BE2C (cell line): ENCODE results near the gene SLC4A5.

Experiments used
- DNase-seq: peaks from one replicate; pipeline ENCODE4 v3.0.0-alpha.2; 2020
- H3K27me3 ChIP-seq: fragments of 250-450 bp; sonication (Bioruptor Pico); 2 replicates; pipeline ENCODE4 v1.5.1; 2020; ENCODE audit warnings: mild to moderate bottlenecking
- H3K36me3 ChIP-seq: fragments of 250-450 bp; sonication (Bioruptor Pico); 2 replicates; pipeline ENCODE4 v1.5.1; 2020; ENCODE audit warnings: mild to moderate bottlenecking
- H3K4me1 ChIP-seq: fragments of 250-450 bp; sonication (Bioruptor Pico); 2 replicates; pipeline ENCODE4 v1.5.1; 2020
- H3K4me3 ChIP-seq: 2 replicates; pipeline ENCODE4 v1.5.1; 2011; ENCODE audit warnings: low read depth, low read length
- H3K9me3 ChIP-seq: fragments of 250-450 bp; sonication (Bioruptor Pico); 2 replicates; pipeline ENCODE4 v1.5.1; 2020
- TF ChIP-seq, protein P1 (sequence below): IDR thresholded peaks from 2 replicates; pipeline ENCODE4 v1.5.1; 2012; ENCODE audit warnings: mild to moderate bottlenecking, low read depth, low read length

SLC4A5 gene

DNA sequence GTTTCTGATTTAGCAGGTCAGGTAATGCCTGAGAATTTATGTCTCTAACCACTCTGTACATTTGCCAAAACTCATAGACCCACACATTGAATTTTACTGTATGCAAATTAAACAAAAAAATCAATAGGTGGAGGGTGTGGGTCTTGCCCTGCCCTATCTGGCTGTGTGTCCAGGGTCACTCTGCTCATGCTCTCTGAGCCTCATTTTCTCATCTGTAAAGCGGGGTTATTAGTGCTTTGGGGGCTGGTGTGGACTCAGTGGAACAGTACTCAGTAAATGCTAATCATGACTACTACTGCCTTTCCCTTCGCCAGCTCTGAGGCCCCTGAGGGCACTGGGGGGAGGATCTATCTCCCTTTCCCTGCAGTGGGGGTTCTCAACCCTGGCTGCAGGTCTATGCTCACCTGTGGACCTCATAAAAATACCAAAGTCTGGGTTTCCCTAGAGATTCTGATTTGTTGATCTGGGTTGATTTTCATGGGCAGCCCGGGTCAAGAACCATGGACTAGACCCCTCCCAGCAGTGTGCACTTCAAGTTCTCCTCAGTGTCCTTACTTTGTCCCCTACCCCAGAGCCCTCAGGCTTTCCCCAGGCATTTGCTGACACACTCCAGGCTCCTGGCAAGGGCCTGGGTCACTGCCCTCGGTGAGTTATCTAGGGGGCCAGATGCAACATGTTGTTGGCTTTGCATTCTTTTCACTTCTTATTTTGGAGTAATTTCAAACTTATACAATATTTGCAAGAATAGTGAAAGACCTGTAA, 117.3 kb downstream of the SLC4A5 start:
- H3K36me3 ChIP-seq: no peaks in the 10 kb centered on the region
- no peak for DNase-seq
- H3K9me3 ChIP-seq: no peaks in the 10 kb centered on the region
- H3K27me3 ChIP-seq: no peaks in the 10 kb centered on the region
- no peaks in the 10 kb centered on the region for H3K4me1 ChIP-seq
- TF ChIP-seq, protein P1, sequence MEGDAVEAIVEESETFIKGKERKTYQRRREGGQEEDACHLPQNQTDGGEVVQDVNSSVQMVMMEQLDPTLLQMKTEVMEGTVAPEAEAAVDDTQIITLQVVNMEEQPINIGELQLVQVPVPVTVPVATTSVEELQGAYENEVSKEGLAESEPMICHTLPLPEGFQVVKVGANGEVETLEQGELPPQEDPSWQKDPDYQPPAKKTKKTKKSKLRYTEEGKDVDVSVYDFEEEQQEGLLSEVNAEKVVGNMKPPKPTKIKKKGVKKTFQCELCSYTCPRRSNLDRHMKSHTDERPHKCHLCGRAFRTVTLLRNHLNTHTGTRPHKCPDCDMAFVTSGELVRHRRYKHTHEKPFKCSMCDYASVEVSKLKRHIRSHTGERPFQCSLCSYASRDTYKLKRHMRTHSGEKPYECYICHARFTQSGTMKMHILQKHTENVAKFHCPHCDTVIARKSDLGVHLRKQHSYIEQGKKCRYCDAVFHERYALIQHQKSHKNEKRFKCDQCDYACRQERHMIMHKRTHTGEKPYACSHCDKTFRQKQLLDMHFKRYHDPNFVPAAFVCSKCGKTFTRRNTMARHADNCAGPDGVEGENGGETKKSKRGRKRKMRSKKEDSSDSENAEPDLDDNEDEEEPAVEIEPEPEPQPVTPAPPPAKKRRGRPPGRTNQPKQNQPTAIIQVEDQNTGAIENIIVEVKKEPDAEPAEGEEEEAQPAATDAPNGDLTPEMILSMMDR: no peak
- H3K4me3 ChIP-seq: no peak overlapping the region

GRCh38 chr2:74223941-74224770, 119.1 kb downstream of the SLC4A5 start:
- TF ChIP-seq, protein P1: no peak
- Histone ChIP-seq H3K36me3 (no peaks in the 10 kb centered on the region), H3K27me3 (no peaks in the 10 kb centered on the region), H3K4me1 (no peaks in the 10 kb centered on the region), H3K4me3 (no peak overlapping the region), H3K9me3 (no peaks in the 10 kb centered on the region)
- DNase-seq: no peak

DNA sequence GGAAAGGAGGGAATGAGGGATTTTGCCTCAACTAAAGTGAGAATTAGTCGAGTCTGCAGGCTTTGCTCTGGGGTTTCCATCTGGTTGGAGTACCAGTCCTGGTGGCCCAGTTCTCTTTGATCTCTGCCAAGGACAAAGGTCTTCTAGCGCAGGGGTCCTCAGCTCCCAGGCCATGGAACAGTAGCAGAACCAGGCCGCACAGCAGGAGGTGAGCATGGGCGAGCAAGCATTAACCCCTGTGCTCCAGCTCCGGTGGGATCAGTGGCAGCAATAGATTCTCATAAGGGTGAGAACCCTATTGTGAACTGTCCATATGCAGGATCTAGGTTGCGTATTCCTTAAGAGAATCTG, 120.9 kb downstream of the SLC4A5 start:
- H3K27me3 ChIP-seq: no peaks in the 10 kb centered on the region
- no peak overlapping the region for H3K4me3 ChIP-seq
- DNase-seq: no peak
- H3K9me3 ChIP-seq: no peaks in the 10 kb centered on the region
- no peaks in the 10 kb centered on the region for H3K4me1 ChIP-seq
- TF ChIP-seq, protein P1: no peak
- H3K36me3 ChIP-seq: peaks cover 7% of the 10 kb centered on the region; the same call in 1 of the 2 replicates

- H3K9me3 ChIP-seq: no peaks in the 10 kb centered on the region
- TF ChIP-seq, protein P1: no peak
- no peaks in the 10 kb centered on the region for H3K4me1 ChIP-seq
- peaks cover 7% of the 10 kb centered on the region; the same call in 1 of the 2 replicates for H3K36me3 ChIP-seq
- H3K27me3 ChIP-seq: no peaks in the 10 kb centered on the region
- DNase-seq: no peak
- H3K4me3 ChIP-seq: no peak overlapping the region
Observed at GRCh38 chr2:74221604-74222299, 121.5 kb downstream of the SLC4A5 start.

DNA sequence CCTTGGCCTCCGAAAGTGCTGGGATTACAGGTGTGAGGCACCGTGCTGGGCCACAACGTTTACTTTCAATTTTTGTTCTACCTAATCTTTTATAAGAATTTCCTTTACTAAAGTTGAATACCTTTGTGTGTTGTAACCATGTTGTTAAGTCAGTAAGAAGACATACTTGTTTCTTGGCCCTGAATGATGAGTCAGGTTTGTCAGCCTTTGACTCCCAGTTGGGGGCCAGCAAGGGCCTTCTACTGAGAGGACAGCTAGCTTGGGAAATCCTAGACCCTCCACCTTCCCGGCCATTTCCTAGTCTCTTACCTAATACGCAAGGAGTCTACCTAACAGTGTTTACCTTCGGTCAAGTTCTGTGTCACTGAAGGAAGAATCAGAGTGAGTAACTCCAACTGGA, 122.1 kb downstream of the SLC4A5 start:
- H3K27me3 ChIP-seq: no peaks in the 10 kb centered on the region
- DNase-seq: no peak
- H3K4me1 ChIP-seq: no peaks in the 10 kb centered on the region
- H3K4me3 ChIP-seq: no peak overlapping the region
- TF ChIP-seq, protein P1: no peak
- peaks cover 10% of the 10 kb centered on the region; the same call in 1 of the 2 replicates for H3K36me3 ChIP-seq
- H3K9me3 ChIP-seq: no peaks in the 10 kb centered on the region
